Kidney tubule cell (primary cell): ENCODE measurements around the gene WDR27.
"Not testable (repeated sequence)": the region's sequence is repeated elsewhere in the genome, so short reads cannot be mapped to it uniquely, and the experiment has no call there.

ENCODE experiments used
- DNase-seq: peaks from one replicate; pipeline ENCODE4 v3.0.0-alpha.2; 2018; ENCODE audit warnings: low spot score

Gene WDR27

GRCh38 chr6:169639653-169640278 lies 62.1 kb downstream of the WDR27 start:
- DNase-seq: no peak

GRCh38 chr6:169638915-169639314 lies 62.9 kb downstream of the WDR27 start:
- no peak for DNase-seq

DNA sequence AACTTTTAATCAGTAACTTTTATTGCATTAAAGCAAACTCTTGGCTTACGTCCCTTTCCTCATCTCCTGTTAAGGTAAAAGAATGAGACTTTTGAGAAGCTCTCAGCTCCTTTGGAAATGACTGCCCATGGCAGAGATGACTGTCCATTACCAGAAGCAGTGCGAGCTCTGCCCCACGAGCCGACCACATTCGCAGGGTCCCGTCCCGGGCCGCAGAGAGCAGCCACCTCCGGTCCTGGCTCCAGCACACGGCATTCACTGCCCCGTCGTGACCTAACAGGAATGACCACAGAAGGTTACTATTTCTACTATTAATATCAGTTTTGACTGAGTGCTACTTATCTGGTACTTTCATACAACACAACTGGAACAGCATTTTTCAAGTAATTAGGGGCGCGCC lies 63.4 kb downstream of the WDR27 start:
- no peak for DNase-seq

DNA sequence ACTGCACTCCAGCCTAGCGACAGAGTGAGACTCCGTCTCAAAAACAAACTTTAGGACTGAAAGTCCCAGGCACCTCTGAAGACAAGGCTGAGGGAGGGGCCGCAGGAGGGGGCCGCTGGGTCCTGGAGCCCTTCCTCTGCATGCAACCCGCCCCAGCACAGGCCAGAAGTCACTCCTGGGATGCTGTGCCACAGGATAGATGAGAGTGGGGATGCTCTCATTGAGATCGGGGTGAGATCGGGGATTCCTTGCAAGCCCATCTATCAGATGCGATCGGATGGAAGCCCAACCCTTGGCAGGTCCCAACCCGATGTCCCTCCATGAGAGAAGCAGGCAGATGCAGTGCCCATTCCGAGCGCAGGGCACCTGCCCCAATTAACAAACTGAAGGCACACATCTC lies 66.5 kb downstream of the WDR27 start:
- no peak for DNase-seq

- DNase-seq: no peak
Measured at GRCh38 chr6:169632841-169633240, 69.0 kb downstream of the WDR27 start.

GRCh38 chr6:169629256-169629655 lies 72.6 kb downstream of the WDR27 start:
- DNase-seq: no peak

DNA sequence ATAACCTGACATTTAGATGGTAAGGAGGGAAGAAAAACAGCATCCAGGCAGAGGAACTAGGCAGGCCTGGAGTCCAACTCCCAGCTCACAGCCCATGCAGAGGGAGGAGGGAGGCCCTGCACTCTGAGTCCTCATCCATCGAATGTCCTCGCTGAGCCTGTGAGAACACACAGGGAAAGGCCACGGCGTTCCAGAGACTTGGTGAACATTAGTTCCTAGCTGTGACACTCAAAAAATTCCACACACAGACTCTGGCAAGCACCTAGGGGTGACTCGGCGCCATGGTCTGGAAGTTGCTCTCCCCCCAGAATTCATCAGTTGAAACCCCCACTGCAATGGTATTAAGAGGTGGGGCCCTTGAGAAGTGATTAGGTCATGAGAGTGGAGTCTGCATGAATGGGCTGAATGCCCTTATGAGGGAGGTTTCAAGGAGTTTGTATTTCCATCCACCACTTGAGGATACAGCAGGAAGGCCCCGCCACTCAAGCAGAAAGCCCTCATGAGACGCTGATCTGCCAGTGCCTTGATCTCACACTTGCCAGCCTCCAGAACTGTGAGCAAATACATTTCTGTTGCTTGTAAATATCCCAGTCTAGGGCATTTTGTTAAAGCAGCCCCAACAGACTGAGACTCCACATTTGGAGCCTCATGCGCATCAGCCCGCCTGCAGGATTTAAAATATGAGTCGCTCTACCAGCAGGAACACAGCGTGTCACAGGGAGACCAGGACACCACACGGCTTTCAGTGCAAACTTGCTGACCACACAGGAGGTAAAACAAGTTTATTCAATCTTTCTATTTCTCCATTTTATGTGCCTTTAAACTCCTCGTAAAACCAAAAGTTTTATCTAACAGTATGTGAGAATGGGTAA lies 73.9 kb downstream of the WDR27 start:
- DNase-seq: no peak

DNA sequence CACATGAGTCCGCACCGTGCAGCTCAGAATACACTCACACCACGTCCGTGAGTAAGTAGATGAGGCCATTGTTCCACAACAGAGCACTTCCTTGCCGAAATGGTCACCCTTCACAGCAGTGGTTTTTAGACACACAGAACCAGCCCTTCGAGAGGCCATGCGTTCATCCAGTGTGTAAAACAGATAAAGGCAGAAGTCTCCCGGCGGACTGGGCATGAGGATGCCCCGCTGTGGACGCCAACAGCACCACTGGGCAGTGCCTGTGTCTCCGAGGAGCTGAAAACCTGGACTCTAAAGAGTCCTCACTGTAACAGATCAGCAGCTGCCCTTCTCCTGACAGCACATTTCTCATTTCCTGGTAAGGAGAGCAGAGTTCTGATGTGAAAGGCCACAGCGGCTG lies 75.2 kb downstream of the WDR27 start:
- no peak for DNase-seq

DNA sequence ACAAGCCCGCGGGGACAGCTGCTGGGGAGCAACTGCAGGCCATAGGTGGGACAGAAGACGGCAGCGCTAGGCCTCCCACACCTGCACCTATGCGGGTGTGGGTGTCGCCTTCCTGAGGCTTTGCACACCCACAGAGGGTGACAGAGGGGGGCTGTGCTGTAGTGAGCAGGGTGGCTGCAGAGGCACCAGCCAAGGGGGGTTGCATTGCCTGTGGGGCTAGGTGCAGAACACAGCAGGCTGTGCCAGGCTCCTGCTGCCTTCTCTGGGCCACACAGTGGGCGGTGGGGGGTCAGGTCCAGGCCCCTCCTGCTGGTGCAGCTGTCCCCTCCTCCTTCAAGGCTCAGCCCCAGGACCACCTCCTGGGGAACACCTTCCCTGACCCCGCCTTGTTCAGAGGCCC lies 75.7 kb downstream of the WDR27 start:
- DNase-seq: no peak

DNA sequence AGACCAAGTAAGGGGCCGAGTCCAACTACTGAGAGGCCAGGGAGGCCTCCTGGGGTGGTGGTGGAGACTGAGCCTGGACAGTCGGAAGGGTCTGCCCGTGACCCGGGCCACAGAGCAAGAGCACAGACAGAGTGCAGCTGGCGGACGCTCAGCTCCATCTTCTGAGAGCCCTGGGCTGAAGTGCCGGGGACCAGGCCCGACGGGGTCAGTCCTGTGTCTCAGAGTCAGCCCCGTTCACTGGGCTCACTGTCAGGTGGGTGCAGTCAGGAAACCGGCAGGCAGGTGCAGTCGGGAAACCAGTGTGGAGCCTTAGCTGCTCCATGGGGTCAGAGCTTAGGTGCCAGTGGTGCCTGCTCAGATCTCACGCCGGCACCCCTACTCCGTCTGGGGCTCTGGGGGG lies 76.5 kb downstream of the WDR27 start:
- DNase-seq: no peak

GRCh38 chr6:169624785-169625184 lies 77.0 kb downstream of the WDR27 start:
- no peak for DNase-seq

DNA sequence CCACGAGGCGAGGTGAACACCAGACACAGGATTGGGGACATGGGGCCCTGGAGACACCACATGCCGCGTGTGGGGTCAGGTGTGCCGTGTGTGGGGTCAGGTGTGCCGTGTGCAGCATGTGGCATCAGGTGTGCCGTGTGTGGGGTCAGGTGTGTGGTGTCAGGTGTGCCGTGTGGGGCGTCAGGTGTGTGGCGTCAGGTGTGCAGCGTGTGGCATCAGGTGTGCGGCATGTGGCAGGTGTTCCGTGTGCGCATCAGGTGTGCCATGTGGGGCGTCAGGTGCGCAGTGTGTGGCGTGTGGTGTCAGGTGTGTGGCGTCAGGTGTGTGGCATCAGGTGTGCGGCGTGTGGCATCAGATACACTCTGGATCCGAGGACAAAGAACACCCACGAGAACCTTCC lies 77.9 kb downstream of the WDR27 start:
- DNase-seq: no peak

- no peak for DNase-seq
Measured at GRCh38 chr6:169623343-169623742, 78.5 kb downstream of the WDR27 start.

DNA sequence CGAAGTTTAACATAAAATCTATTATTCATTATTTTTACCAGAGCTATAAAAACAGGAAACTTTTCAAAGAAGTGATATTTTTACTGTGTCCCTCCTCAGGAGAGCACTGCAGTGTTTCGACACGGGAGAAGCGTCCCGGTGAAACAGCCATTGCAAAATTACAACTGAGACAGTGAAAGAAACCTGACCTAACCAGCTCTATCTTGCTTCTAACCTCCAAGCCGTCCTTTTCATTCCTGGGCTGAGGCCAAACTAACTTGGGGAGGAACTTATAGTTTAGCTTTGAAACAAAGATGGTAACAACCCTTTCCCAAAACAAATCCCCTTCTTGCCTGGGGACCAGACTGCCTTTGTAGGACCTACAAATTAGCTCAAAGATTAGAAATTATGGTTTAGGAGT lies 79.2 kb downstream of the WDR27 start:
- no peak for DNase-seq

- DNase-seq: no peak
Measured at GRCh38 chr6:169621311-169621710, 80.5 kb downstream of the WDR27 start.

GRCh38 chr6:169620171-169621130 lies 81.4 kb downstream of the WDR27 start:
- DNase-seq: peak; percentile 20

DNA sequence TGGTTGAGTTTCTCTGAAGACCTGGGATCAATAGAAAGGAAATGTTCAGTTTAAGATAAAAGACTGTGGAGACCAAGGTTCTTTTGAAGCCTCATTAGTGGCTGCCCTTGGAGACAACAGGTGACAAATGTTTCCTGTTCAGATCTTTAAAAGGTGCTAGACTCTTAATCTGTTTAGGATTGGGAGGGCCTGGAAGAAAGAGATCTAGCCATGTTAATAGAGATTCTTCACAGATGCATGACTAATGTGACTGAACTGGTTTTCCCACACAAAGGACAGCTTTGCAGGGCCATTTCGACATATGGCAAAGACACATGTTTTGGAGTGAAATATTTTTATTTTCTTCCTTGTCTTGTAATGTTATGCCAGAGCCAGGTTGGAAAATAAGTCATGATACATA lies 82.2 kb downstream of the WDR27 start:
- DNase-seq: peak; percentile 6

DNA sequence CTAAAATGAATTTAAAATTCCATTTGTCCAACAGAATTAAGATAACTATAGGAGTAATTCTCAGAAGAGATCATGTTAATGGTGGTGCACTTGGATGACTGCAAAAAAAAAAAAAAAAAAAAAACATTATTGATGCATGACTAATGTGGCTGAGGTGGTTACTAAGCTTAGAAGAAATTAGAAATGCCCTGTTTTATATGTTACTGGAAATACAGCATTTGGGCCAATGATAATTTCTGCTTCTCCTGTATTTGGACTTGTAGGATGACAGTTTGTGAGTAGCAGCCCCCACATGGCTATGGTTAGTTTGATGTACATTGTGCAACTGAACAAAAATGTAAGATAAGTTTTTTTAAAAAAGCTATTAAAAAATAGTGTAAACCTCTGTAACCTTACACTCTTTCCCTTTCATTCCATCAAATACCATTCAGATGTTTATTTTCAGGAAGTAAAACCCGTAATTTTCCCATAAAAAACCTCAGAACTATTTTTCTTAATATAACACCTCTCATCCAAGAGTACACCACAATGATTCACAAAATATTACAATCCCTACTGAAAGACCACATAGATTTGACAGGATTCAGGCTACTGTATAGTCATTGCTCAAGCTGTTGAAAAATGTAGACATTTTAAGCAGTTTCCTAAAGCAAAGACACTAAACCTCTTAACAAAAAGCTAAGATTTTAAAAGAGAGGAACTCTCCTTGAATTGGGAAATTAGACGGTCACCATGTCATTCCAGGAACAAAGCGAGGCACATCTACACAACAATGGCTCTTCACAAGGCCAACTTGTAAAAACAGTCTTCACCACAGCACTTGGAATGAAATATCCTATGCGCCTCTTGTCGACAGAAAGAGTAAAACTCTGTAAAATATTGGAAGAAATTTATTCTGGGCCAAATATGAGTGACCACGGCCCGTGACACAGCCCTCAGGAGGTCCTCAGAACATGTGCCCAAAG lies 83.0 kb downstream of the WDR27 start:
- DNase-seq: peak; percentile 40

GRCh38 chr6:169617562-169617961 lies 84.3 kb downstream of the WDR27 start:
- no peak for DNase-seq

GRCh38 chr6:169608609-169609008 lies 93.2 kb downstream of the WDR27 start:
- DNase-seq: not testable (repeated sequence)

DNA sequence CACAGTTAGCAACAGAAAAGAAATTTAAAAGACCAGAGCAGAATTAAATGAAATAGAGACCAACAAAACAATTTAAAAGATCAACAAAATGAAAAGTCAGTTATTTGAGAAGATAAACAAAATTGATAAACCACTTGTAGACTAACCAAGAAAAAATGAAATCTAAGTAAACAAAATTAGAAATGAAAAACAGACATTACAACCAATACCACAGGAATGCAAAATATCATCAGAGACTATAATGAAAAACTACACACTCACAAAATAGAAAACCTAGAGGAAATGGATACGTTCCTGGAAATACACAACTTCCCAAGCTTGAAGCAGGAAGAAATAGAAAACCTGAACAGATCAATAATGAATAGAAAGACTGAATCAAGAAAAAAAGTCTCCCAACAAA lies 97.8 kb downstream of the WDR27 start:
- no peak for DNase-seq
